KG1 (cell line): ENCODE data around the gene SMPDL3A.

Experiments
- DNase-seq: peaks from one replicate; lab custom pipeline; 2025; lab: John Stamatoyannopoulos, UW

SMPDL3A gene

DNA sequence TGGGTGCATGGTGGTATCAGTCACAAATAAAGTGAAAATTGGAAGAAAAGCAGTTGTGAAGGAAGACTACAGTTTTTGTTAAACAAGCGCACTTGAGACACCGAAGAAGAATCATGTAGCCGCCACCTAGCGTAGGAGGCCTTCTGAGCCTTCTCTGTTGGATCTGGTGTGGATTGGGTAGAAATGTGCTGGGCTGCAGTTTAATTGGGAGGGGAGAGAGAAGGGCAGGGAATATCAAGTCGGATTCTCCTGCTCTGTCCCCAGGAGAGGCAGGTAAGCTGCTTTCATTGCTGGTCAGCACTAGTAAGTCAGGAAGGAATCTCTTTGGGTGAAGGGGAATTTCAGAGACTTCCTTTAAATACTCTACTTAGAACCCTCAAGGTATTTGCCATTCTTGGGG lies 10.8 kb upstream of the SMPDL3A start:
- no peak for DNase-seq

DNA sequence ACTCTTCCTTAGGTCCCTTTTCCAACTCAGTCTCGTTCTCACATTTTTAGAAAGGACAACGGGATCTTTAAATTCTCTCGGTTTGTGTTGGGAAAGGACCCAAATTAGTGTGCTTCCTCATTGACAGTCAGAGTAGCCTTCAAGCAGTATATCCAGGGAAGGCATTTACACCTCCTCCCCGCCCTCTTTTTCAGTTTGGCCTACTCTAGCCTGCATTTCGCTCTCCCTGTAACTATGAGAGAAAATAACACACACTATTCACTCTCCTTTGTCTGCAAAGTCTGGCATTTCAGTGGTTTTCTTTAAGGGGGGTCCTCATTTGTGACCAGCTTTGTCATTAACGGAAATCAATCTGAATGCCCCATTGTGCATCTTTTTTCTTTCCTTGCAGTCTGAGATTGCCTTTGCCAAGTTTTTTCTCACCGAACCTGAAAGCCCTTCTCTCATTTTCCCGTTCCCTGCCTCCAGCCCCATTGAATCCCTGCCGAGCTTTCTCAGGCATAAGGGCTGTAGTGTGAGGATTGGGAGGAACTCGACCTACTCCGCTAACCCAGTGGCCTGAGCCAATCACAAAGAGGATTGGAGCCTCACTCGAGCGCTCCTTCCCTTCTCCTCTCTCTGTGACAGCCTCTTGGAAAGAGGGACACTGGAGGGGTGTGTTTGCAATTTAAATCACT lies 9.9 kb upstream of the SMPDL3A start:
- DNase-seq = no peak

DNA sequence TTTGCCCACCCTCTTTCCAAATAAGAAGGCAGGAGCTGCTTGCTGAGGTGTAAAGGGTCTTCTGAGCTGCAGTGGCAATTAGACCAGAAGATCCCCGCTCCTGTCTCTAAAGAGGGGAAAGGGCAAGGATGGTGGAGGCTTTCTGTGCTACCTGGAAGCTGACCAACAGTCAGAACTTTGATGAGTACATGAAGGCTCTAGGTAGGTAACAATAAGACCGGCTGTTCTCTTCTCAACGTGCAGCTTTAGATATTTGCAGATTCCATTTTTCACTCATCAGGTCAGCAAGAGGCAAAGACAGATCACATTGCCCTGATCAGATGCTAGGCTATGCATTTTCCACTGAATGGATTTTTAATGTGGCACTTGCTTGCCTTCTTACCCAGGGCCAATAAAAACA lies 9.4 kb upstream of the SMPDL3A start, which contains the start of gene FABP7:
Gene FABP7, plus strand, starts transcription at position 50 of the 400 bp plus-strand sequence. Its CDS starts 79 bp downstream, at position 129.
- DNase-seq = no peak

DNA sequence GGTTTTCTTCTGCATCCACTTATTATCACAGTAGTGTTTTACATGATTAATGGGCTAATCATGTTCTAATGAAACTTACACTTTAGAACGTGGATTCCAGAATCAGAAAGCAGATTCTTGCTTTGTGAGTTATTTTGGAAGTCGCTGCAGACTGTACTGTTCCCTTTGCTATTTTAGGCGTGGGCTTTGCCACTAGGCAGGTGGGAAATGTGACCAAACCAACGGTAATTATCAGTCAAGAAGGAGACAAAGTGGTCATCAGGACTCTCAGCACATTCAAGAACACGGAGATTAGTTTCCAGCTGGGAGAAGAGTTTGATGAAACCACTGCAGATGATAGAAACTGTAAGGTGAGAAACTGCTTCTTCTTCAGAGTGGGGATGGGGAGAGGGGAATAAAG lies 8.9 kb upstream of the SMPDL3A start:
- DNase-seq = no peak

GRCh38 chr6:122781716-122782115 lies 7.3 kb upstream of the SMPDL3A start:
- no peak for DNase-seq

GRCh38 chr6:122783401-122783800 lies 5.7 kb upstream of the SMPDL3A start:
- DNase-seq = no peak

GRCh38 chr6:122785891-122786290 lies 3.2 kb upstream of the SMPDL3A start:
- no peak for DNase-seq

GRCh38 chr6:122787721-122788120 lies 1.3 kb upstream of the SMPDL3A start:
- DNase-seq = no peak

GRCh38 chr6:122788208-122788607 lies 850 bp upstream of the SMPDL3A start:
- no peak for DNase-seq

DNA sequence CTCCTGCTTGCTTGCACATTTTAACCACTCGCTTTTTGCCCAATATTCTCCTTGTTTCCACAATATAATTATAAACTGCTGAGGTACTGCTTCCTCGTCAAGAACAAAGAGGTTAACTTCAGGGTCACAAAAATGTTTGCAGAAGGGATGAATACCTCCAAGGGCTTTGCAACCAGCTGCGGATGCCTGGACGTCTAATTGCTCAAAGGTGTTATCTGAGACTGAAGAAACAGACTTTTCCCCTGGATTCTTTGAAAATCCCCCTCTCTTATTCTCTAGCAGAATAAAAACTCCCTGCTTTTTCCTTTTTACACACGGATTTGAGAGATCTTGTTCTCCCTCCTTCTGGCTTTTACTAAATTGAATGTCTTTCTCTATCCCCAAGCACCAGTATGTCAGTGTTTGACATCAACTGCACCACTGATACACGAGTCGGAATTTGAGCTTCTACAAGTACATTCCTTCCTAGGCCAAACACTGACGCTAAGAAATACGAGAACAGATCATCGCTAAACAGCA lies 336 bp upstream of the SMPDL3A start:
- DNase-seq = no peak

GRCh38 chr6:122790028-122790422 lies 967 bp downstream of the SMPDL3A start:
- DNase-seq = no peak

GRCh38 chr6:122790423-122791309 lies 1.6 kb downstream of the SMPDL3A start:
- DNase-seq = no peak

- DNase-seq = no peak
Observed at GRCh38 chr6:122791310-122791679, 2.2 kb downstream of the SMPDL3A start.

DNA sequence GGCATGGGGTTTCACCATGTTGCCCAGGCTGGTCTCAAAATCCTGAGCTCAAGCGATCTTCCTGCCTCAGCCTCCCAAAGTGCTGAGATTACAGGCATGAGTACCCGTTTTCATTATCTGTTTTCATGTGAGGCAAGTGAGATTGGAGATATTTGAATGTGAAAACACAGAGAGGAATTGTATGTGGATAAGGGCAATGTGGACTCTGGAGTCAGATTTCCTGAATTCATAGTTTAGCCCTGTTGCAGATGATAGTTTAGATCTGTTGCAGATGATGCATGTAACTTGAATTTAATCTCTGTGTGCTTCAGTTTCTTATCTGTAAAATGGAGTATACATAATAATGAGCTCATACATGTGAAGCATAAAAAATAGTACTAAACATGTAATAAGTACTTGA lies 3.7 kb downstream of the SMPDL3A start:
- no peak for DNase-seq

DNA sequence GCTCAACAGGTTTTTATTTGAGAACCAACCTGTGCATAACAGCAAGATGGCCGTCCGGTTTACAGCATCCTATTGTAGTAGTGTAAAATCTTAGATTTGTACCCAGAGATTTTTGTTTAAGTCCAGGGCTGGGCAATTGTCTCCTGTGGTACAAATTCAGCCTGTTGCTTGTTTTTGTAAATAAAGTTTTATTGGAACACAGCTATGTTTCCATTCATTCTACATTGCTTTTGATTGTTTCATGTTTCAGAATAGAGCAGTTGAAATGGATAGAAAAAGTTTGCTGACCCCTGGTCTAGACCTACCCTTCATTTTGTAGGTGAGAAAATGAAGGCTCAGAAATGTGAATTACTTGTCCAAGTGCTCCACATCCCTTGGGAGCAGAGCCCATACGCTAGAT lies 8.5 kb downstream of the SMPDL3A start:
- no peak for DNase-seq

- no peak for DNase-seq
Observed at GRCh38 chr6:122798099-122798641, 9.1 kb downstream of the SMPDL3A start.

GRCh38 chr6:122799140-122799745 lies 10.2 kb downstream of the SMPDL3A start:
- DNase-seq = no peak

DNA sequence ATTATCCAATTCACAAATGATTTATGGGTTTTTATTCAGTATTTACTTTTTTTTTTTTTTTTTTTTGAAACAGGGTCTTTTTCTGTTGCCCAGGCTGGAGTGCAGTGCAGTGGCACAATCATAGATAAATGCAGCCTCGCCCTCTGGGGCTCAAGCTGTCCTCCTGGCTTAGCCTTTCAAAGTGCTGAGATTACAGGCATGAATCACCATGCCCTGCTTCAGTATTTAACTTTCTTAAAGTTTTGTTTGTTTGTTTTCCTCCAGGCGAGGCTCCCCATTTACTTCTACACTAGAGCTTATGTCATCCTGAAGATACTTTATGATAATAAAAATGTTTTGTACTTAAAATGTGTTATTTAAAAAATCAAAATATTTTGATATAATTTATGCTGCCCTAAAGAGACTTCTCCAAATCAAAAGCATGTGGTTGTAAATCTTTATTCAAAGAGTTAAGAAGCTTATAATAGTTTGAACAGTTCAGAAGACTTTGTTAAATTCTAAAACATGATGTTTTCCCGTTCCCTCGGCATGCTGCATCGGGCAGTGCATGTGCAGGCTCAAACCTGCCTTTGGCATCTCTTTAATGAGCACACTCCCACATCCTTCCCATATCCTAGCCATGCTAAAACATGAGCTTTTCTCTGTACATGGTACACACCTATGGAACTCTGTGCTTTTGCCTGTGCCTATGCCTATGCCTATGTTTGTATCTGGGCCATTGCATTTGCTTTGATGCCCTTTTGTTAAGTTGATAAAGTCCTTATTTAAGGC lies 11.0 kb downstream of the SMPDL3A start:
- DNase-seq = no peak

DNA sequence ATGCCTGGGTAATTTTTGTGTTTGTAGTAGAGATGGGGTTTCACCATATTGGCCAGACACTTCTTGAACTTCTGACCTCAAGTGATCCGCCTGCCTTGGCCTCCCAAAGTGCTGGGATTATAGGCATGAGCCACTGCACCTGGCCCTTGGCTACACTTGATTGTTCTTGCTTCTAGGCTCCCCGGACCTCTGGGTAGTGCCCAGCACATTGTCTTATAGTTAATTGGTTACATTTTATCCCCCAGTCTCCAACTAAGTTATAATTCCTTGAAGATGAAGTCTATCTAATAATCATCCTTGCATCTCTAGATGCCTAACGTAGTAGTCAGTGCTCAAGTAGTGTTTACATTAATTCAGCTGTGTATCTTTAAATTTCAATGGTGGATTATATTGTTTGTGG lies 11.8 kb downstream of the SMPDL3A start:
- DNase-seq = no peak

GRCh38 chr6:122801397-122801796 lies 12.3 kb downstream of the SMPDL3A start:
- no peak for DNase-seq

DNA sequence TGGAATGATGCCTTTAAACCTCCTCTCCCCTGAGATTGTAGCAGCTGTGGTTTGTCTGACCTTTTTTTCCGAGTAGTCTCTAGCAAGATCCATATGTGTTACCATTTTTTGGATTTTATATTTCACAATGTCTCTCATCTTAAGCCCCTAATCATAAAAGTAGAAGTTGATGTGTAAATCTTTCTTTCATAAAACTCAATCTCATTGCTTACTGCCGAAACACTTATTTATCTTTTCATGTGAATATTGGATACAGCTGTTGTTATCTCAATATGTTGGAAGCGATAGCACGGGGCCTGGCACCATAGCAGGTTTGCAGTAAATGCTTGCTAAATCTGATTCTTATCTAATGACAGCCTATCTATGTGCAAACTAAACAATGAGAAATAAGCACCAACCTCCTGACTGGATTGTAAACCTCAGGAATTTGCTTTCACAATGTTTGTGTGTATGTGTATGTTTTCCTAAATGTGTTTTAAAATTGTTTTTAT lies 14.2 kb downstream of the SMPDL3A start:
- DNase-seq = no peak
